ENCODE results near the gene CELA3A.

DNA sequence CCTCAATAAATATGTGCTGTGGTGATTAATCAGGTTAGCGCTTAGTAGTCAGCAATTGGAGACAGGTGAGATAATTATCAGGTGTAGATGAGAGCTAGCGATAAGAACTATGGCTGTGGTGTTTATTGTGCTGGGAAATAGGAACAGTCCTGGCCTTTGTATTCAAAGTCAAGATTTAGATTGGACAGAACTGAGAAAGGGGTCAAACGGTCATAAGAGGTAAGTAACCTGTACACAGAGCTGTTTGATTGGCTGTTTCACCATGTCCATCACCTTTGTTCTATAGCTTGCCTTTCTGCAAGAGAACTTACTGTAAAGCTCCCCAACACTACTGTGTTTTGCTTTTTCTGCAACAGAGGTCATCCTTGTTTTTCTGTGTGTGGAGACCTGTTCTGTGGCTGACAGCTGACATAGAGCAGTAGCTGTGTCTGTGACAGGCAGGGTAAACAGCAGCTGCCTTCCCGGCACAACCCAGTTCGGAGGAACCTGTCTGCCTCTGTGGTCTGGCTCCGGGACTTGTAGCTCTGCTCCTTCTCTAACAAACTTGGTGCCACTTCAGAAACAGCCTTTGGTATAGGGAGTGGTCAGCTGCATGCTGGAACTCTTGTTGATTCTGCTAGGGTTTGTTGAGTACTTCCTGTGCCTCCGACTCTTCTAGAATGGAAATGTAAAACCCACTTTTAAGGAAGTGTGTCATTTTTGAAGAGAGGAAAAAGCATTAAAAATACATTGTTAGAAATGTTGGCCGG is 29.9 kb downstream of the CELA3A start:
- TF ChIP-seq, protein P1, sequence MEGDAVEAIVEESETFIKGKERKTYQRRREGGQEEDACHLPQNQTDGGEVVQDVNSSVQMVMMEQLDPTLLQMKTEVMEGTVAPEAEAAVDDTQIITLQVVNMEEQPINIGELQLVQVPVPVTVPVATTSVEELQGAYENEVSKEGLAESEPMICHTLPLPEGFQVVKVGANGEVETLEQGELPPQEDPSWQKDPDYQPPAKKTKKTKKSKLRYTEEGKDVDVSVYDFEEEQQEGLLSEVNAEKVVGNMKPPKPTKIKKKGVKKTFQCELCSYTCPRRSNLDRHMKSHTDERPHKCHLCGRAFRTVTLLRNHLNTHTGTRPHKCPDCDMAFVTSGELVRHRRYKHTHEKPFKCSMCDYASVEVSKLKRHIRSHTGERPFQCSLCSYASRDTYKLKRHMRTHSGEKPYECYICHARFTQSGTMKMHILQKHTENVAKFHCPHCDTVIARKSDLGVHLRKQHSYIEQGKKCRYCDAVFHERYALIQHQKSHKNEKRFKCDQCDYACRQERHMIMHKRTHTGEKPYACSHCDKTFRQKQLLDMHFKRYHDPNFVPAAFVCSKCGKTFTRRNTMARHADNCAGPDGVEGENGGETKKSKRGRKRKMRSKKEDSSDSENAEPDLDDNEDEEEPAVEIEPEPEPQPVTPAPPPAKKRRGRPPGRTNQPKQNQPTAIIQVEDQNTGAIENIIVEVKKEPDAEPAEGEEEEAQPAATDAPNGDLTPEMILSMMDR (conservative IDR thresholded peaks at IDR 0.05; ENCODE audit: low read length): no peak
- TF ChIP-seq EZH2phosphoT487 (IDR thresholded peaks at IDR 0.05; ENCODE audit: borderline replicate concordance, low read depth, low read length): no peak
